ENCODE results near the gene HEXD. TPM values are rescaled to one million over a fixed set of nuclear protein-coding genes. Genes with fewer than 3 reads are reported as not detected.
"Not testable (repeated sequence)": the region's sequence is repeated elsewhere in the genome, so short reads cannot be mapped to it uniquely, and the experiment has no call there.

Gene HEXD
- total and polyA plus RNA-seq, 4 donors = 15.0 to 50.7 (median 27.1) TPM

DNA sequence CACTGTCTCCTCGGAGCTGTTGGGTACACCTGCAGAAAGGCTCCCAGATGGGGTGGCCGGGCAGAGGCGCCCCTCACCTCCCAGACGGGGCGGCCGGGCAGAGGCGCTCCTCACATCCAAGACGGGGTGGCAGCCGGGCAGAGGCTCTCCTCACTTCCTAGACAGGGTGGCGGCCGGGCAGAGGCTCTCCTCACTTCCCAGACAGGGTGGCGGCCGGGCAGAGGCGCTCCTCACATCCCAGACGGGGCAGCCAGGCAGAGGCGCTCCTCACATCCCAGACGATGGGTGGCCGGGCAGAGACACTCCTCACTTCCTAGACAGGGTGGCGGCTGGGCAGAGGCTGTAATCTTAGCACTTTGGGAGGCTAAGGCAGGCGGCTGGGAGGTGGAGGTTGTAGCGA lies 35.6 kb downstream of the HEXD start:
- H3K4me3 ChIP-seq (ENCODE audit: low read depth, low read length); H3K9me3 ChIP-seq (ENCODE audit: control insufficient read depth, insufficient read depth, low read length); H3K27me3 ChIP-seq (ENCODE audit: control insufficient read depth, insufficient read depth, low read length); H3K27ac ChIP-seq (ENCODE audit: low read depth, low read length); DNase-seq (ENCODE audit: low read depth in 4 of 6, low spot score in 6 of 6); H3K36me3 ChIP-seq (ENCODE audit: control insufficient read depth, insufficient read depth, low read length): not testable (repeated sequence)
- H3K4me1 ChIP-seq (ENCODE audit: control insufficient read depth, insufficient read depth, low read length) = peaks cover 18% of the 10 kb centered on the region
- WGBS (ENCODE audit: insufficient coverage) = 91% methylated on average over 14 of the region's 21 CpGs

- 55% methylated on average over 7 of the region's 10 CpGs for WGBS (ENCODE audit: insufficient coverage)
- Histone ChIP-seq H3K27me3 (ENCODE audit: control insufficient read depth, insufficient read depth, low read length) (no peaks in the 10 kb centered on the region), H3K4me3 (ENCODE audit: low read depth, low read length) (peak overlapping the region; percentile 81), H3K9me3 (ENCODE audit: control insufficient read depth, insufficient read depth, low read length) (no peaks in the 10 kb centered on the region), H3K4me1 (ENCODE audit: control insufficient read depth, insufficient read depth, low read length) (peaks cover 14% of the 10 kb centered on the region), H3K27ac (ENCODE audit: low read depth, low read length) (peak overlapping the region; percentile 98), H3K36me3 (ENCODE audit: control insufficient read depth, insufficient read depth, low read length) (peaks cover 25% of the 10 kb centered on the region)
- DNase-seq (ENCODE audit: low read depth in 4 of 6, low spot score in 6 of 6) = no peak
These were observed 39.2 kb downstream of the HEXD start for GRCh38 chr17:82457073-82457928.

DNA sequence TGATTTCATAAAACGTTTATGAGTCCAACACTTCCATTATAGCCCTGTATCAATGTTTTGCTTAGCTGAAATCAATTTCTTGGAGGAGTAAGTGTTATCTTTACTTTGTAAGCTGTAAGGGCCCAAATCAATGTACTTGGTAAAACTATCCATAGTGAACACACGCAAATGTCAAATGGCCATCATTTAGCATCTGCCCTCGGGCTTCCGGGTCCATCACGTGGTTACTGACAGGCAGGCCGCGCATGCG lies 39.7 kb downstream of the HEXD start:
- DNase-seq (ENCODE audit: low read depth in 4 of 6, low spot score in 6 of 6) = no peak
- Histone ChIP-seq H3K27me3 (ENCODE audit: control insufficient read depth, insufficient read depth, low read length) (no peaks in the 10 kb centered on the region), H3K36me3 (ENCODE audit: control insufficient read depth, insufficient read depth, low read length) (peaks cover 31% of the 10 kb centered on the region), H3K4me3 (ENCODE audit: low read depth, low read length) (peak overlapping the region; percentile 81), H3K4me1 (ENCODE audit: control insufficient read depth, insufficient read depth, low read length) (peaks cover 14% of the 10 kb centered on the region), H3K27ac (ENCODE audit: low read depth, low read length) (peak overlapping the region; percentile 98), H3K9me3 (ENCODE audit: control insufficient read depth, insufficient read depth, low read length) (no peaks in the 10 kb centered on the region)
- 0% methylated on average over 7 of the region's 8 CpGs for WGBS (ENCODE audit: insufficient coverage)

- peaks cover 14% of the 10 kb centered on the region for H3K4me1 ChIP-seq (ENCODE audit: control insufficient read depth, insufficient read depth, low read length)
- no peaks in the 10 kb centered on the region for H3K27me3 ChIP-seq (ENCODE audit: control insufficient read depth, insufficient read depth, low read length)
- H3K36me3 ChIP-seq (ENCODE audit: control insufficient read depth, insufficient read depth, low read length) = peaks cover 34% of the 10 kb centered on the region
- H3K4me3 ChIP-seq (ENCODE audit: low read depth, low read length) = peak within 1 kb of the TSS; percentile 81
- no peaks in the 10 kb centered on the region for H3K9me3 ChIP-seq (ENCODE audit: control insufficient read depth, insufficient read depth, low read length)
- peak within 1 kb of the TSS; percentile 98 for H3K27ac ChIP-seq (ENCODE audit: low read depth, low read length)
- DNase-seq (ENCODE audit: low read depth in 4 of 6, low spot score in 6 of 6) = peak; percentile 84 to 100 (median 98)
- WGBS (ENCODE audit: insufficient coverage) = 0% methylated on average over 85 of the region's 85 CpGs
These were observed 40.2 kb downstream of the HEXD start, which contains the start of gene NARF for GRCh38 chr17:82458179-82458884. NARF (plus strand) TSS chr17:82458741; CDS start chr17:82458804, 63 bp downstream.

- under 1% methylated on average over 61 of the region's 62 CpGs for WGBS (ENCODE audit: insufficient coverage)
- peak in 3 of 6 donors; percentile 11 to 70 (median 51) for DNase-seq (ENCODE audit: low read depth in 4 of 6, low spot score in 6 of 6)
- peaks cover 14% of the 10 kb centered on the region for H3K4me1 ChIP-seq (ENCODE audit: control insufficient read depth, insufficient read depth, low read length)
These were observed 40.8 kb downstream of the HEXD start for GRCh38 chr17:82458885-82459424.

DNA sequence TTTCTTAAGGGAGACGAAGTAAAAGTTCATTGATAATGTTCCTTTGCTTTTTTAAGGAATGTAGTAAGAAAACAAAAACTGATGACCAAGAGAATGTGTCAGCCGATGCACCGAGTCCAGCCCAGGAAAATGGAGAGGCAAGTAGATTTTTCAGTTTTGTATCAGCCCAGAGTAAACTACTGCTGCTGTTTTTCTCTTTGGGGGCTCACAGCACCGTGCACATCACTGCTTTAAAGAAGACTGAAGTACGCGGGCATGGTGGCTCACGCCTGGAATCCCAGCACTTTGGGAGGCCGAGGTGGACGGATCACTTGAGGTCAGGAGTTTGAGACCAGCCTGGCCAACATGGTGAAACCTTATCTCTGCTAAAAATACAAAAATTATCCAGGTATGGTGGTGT lies 41.8 kb downstream of the HEXD start:
- peaks cover 14% of the 10 kb centered on the region for H3K4me1 ChIP-seq (ENCODE audit: control insufficient read depth, insufficient read depth, low read length)
- not testable (repeated sequence) for H3K27ac ChIP-seq (ENCODE audit: low read depth, low read length); H3K27me3 ChIP-seq (ENCODE audit: control insufficient read depth, insufficient read depth, low read length); H3K4me3 ChIP-seq (ENCODE audit: low read depth, low read length); H3K9me3 ChIP-seq (ENCODE audit: control insufficient read depth, insufficient read depth, low read length); DNase-seq (ENCODE audit: low read depth in 4 of 6, low spot score in 6 of 6)
- 90% methylated on average over 8 of the region's 9 CpGs for WGBS (ENCODE audit: insufficient coverage)
- H3K36me3 ChIP-seq (ENCODE audit: control insufficient read depth, insufficient read depth, low read length) = peaks cover 49% of the 10 kb centered on the region

More at GRCh38 chr17:82458885-82459424, 40.8 kb downstream of the HEXD start:
- peaks cover 40% of the 10 kb centered on the region for H3K36me3 ChIP-seq (ENCODE audit: control insufficient read depth, insufficient read depth, low read length)
- no peaks in the 10 kb centered on the region for H3K27me3 ChIP-seq (ENCODE audit: control insufficient read depth, insufficient read depth, low read length)
- H3K9me3 ChIP-seq (ENCODE audit: control insufficient read depth, insufficient read depth, low read length) = no peaks in the 10 kb centered on the region
- peak overlapping the region; percentile 42 for H3K27ac ChIP-seq (ENCODE audit: low read depth, low read length)
- H3K4me3 ChIP-seq (ENCODE audit: low read depth, low read length) = peak overlapping the region; percentile 81

GRCh38 chr17:82461827-82462524 lies 43.8 kb downstream of the HEXD start:
- Histone ChIP-seq H3K4me1 (ENCODE audit: control insufficient read depth, insufficient read depth, low read length) (peaks cover 14% of the 10 kb centered on the region), H3K27me3 (ENCODE audit: control insufficient read depth, insufficient read depth, low read length) (no peaks in the 10 kb centered on the region), H3K27ac (ENCODE audit: low read depth, low read length) (no peak overlapping the region), H3K9me3 (ENCODE audit: control insufficient read depth, insufficient read depth, low read length) (no peaks in the 10 kb centered on the region), H3K4me3 (ENCODE audit: low read depth, low read length) (no peak overlapping the region), H3K36me3 (ENCODE audit: control insufficient read depth, insufficient read depth, low read length) (peaks cover 66% of the 10 kb centered on the region)
- no peak for DNase-seq (ENCODE audit: low read depth in 4 of 6, low spot score in 6 of 6)
- WGBS (ENCODE audit: insufficient coverage) = 66% methylated on average over 8 of the region's 10 CpGs

- Histone ChIP-seq H3K4me1 (ENCODE audit: control insufficient read depth, insufficient read depth, low read length) (peaks cover 11% of the 10 kb centered on the region), H3K36me3 (ENCODE audit: control insufficient read depth, insufficient read depth, low read length) (peaks cover 79% of the 10 kb centered on the region), H3K9me3 (ENCODE audit: control insufficient read depth, insufficient read depth, low read length) (no peaks in the 10 kb centered on the region), H3K27me3 (ENCODE audit: control insufficient read depth, insufficient read depth, low read length) (no peaks in the 10 kb centered on the region), H3K4me3 (ENCODE audit: low read depth, low read length) (no peak overlapping the region), H3K27ac (ENCODE audit: low read depth, low read length) (no peak overlapping the region)
- no peak for DNase-seq (ENCODE audit: low read depth in 4 of 6, low spot score in 6 of 6)
- 81% methylated on average over 6 of the region's 6 CpGs for WGBS (ENCODE audit: insufficient coverage)
These were observed 45.2 kb downstream of the HEXD start for GRCh38 chr17:82463391-82463790.

DNA sequence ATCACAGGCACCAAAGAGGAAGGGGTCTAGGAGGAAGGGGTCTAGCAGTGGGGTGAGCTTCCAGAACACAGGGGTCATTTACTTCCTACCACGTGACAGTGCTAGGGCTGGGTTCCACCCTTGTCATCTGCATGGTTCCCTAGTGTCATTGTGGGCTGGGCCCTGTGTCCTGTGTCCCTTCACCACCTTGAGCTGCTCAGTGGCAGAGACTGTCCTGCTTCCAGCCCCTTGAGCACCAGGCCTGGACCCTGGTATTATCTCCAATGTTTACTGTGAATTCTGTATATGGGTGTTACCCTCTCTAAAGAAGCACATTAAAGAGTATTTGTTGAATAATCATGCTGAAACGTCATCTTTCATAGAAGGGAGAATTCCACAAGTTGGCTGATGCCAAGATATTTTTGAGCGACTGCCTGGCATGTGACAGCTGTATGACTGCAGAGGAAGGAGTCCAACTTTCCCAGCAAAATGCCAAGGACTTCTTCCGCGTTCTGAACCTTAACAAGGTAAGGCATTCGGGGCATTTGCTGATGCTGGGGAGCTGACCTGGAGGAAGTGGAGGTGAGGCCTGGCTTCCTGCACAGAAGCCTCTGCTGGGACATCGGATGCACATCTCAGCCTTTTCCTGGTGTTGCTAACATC lies 45.9 kb downstream of the HEXD start:
- 92% methylated on average over 6 of the region's 7 CpGs for WGBS (ENCODE audit: insufficient coverage)
- DNase-seq (ENCODE audit: low read depth in 4 of 6, low spot score in 6 of 6) = no peak
- H3K4me1 ChIP-seq (ENCODE audit: control insufficient read depth, insufficient read depth, low read length) = peaks cover 10% of the 10 kb centered on the region
- H3K36me3 ChIP-seq (ENCODE audit: control insufficient read depth, insufficient read depth, low read length) = peaks cover 82% of the 10 kb centered on the region
- H3K27me3 ChIP-seq (ENCODE audit: control insufficient read depth, insufficient read depth, low read length) = no peaks in the 10 kb centered on the region
- no peak overlapping the region for H3K27ac ChIP-seq (ENCODE audit: low read depth, low read length)
- H3K4me3 ChIP-seq (ENCODE audit: low read depth, low read length) = no peak overlapping the region
- no peaks in the 10 kb centered on the region for H3K9me3 ChIP-seq (ENCODE audit: control insufficient read depth, insufficient read depth, low read length)
